ENCODE results near the gene TBC1D8.
A peak's percentile ranks its signal among the peaks of the same experiment; 100 is the strongest.

The TBC1D8 gene

GRCh38 chr2:101111917-101112771 is 39.0 kb downstream of the TBC1D8 start:
- peak; percentile 73 for DNase-seq (ENCODE audit: low read depth, low spot score)

GRCh38 chr2:101111262-101111838 is 39.8 kb downstream of the TBC1D8 start:
- no peak for DNase-seq (ENCODE audit: low read depth, low spot score)

- DNase-seq (ENCODE audit: low read depth, low spot score): no peak
Observed at GRCh38 chr2:101109451-101110118, 41.6 kb downstream of the TBC1D8 start.

GRCh38 chr2:101108357-101108756 is 42.8 kb downstream of the TBC1D8 start:
- no peak for DNase-seq (ENCODE audit: low read depth, low spot score)

- DNase-seq (ENCODE audit: low read depth, low spot score): no peak
Observed at GRCh38 chr2:101107241-101107640, 43.9 kb downstream of the TBC1D8 start.

GRCh38 chr2:101106453-101107181 is 44.6 kb downstream of the TBC1D8 start:
- peak; percentile 68 for DNase-seq (ENCODE audit: low read depth, low spot score)

GRCh38 chr2:101105654-101106053 is 45.5 kb downstream of the TBC1D8 start:
- DNase-seq (ENCODE audit: low read depth, low spot score): no peak

- DNase-seq (ENCODE audit: low read depth, low spot score): no peak
Observed at GRCh38 chr2:101097638-101098037, 53.5 kb downstream of the TBC1D8 start.

GRCh38 chr2:101096619-101097142 is 54.5 kb downstream of the TBC1D8 start:
- DNase-seq (ENCODE audit: low read depth, low spot score): no peak

- DNase-seq (ENCODE audit: low read depth, low spot score): no peak
Observed at GRCh38 chr2:101094351-101094750, 56.8 kb downstream of the TBC1D8 start.

- no peak for DNase-seq (ENCODE audit: low read depth, low spot score)
Observed at GRCh38 chr2:101089942-101090799, 61.0 kb downstream of the TBC1D8 start.

- DNase-seq (ENCODE audit: low read depth, low spot score): no peak
Observed at GRCh38 chr2:101089419-101089818, 61.8 kb downstream of the TBC1D8 start.

- DNase-seq (ENCODE audit: low read depth, low spot score): no peak
Observed at GRCh38 chr2:101087638-101088037, 63.5 kb downstream of the TBC1D8 start.

- DNase-seq (ENCODE audit: low read depth, low spot score): no peak
Observed at GRCh38 chr2:101083613-101084012, 67.6 kb downstream of the TBC1D8 start.

GRCh38 chr2:101082998-101083397 is 68.2 kb downstream of the TBC1D8 start:
- DNase-seq (ENCODE audit: low read depth, low spot score): no peak

- DNase-seq (ENCODE audit: low read depth, low spot score): no peak
Observed at GRCh38 chr2:101081375-101081907, 69.7 kb downstream of the TBC1D8 start.

- no peak for DNase-seq (ENCODE audit: low read depth, low spot score)
Observed at GRCh38 chr2:101080211-101081068, 70.7 kb downstream of the TBC1D8 start.

- DNase-seq (ENCODE audit: low read depth, low spot score): no peak
Observed at GRCh38 chr2:101076581-101076980, 74.6 kb downstream of the TBC1D8 start.

- DNase-seq (ENCODE audit: low read depth, low spot score): no peak
Observed at GRCh38 chr2:101064868-101065549, 86.2 kb downstream of the TBC1D8 start.

All from brain pericyte (primary cell).